ENCODE measurements around the gene SYAP1.
A peak's percentile ranks its signal among the peaks of the same experiment; 100 is the strongest.

Gene SYAP1

GRCh38 chrX:16797841-16798240, 78.4 kb downstream of the SYAP1 start:
- peak overlapping the region; percentile 36; the same call in 1 of the 2 replicates for H3K27ac ChIP-seq (replicated peaks)
- no peak overlapping the region for H3K4me3 ChIP-seq (replicated peaks; ENCODE audit: insufficient read depth, low read length)
- no peak for TF ChIP-seq GABPA (IDR thresholded peaks at IDR 0.05; ENCODE audit: low read depth)
- no peak for TF ChIP-seq POLR2AphosphoS5 (IDR thresholded peaks at IDR 0.05; ENCODE audit: low read depth)
- TF ChIP-seq CTCF (IDR thresholded peaks at IDR 0.05; ENCODE audit: insufficient read depth, low read length) = no peak
- no peak for TF ChIP-seq SPI1 (IDR thresholded peaks at IDR 0.05; ENCODE audit: borderline replicate concordance, low read depth)
- DNase-seq (ENCODE audit: low read depth in 1 of 2, low spot score in 1 of 2) = no peak
- H3K27me3 ChIP-seq (ENCODE audit: insufficient read depth, poor library complexity, severe bottlenecking) = no peaks in the 10 kb centered on the region

GRCh38 chrX:16804923-16805464, 85.6 kb downstream of the SYAP1 start:
- DNase-seq (ENCODE audit: low read depth in 1 of 2, low spot score in 1 of 2) = no peak
- H3K4me3 ChIP-seq (replicated peaks; ENCODE audit: insufficient read depth, low read length) = no peak overlapping the region
- TF ChIP-seq GABPA (IDR thresholded peaks at IDR 0.05; ENCODE audit: low read depth) (no peak), SPI1 (IDR thresholded peaks at IDR 0.05; ENCODE audit: borderline replicate concordance, low read depth) (no peak), REST (IDR thresholded peaks at IDR 0.05; ENCODE audit: insufficient replicate concordance, low read depth) (no peak), CTCF (IDR thresholded peaks at IDR 0.05; ENCODE audit: insufficient read depth, low read length) (no peak), POLR2AphosphoS5 (IDR thresholded peaks at IDR 0.05; ENCODE audit: low read depth) (no peak)
- no peaks in the 10 kb centered on the region for H3K27me3 ChIP-seq (ENCODE audit: insufficient read depth, poor library complexity, severe bottlenecking)
- H3K27ac ChIP-seq (replicated peaks) = no peak overlapping the region

- Histone ChIP-seq H3K27ac (replicated peaks) (no peak overlapping the region), H3K4me3 (replicated peaks; ENCODE audit: insufficient read depth, low read length) (no peak overlapping the region), H3K27me3 (ENCODE audit: insufficient read depth, poor library complexity, severe bottlenecking) (no peaks in the 10 kb centered on the region)
- no peak for TF ChIP-seq POLR2AphosphoS5 (IDR thresholded peaks at IDR 0.05; ENCODE audit: low read depth)
- TF ChIP-seq SPI1 (IDR thresholded peaks at IDR 0.05; ENCODE audit: borderline replicate concordance, low read depth) = no peak
- TF ChIP-seq REST (IDR thresholded peaks at IDR 0.05; ENCODE audit: insufficient replicate concordance, low read depth) = no peak
- TF ChIP-seq GABPA (IDR thresholded peaks at IDR 0.05; ENCODE audit: low read depth) = no peak
- TF ChIP-seq CTCF (IDR thresholded peaks at IDR 0.05; ENCODE audit: insufficient read depth, low read length) = no peak
- no peak for DNase-seq (ENCODE audit: low read depth in 1 of 2, low spot score in 1 of 2)
These were observed 88.1 kb downstream of the SYAP1 start for GRCh38 chrX:16807548-16807947.

Data from HL-60 (cell line).